ENCODE results near the gene TMEM184A.

Gene TMEM184A

GRCh38 chr7:1550846-1551155, 5.2 kb downstream of the TMEM184A start:
- DNase-seq (ENCODE audit: low read depth in 3 of 3): no peak

GRCh38 chr7:1550005-1550845, 5.8 kb downstream of the TMEM184A start:
- no peak for DNase-seq (ENCODE audit: low read depth in 3 of 3)

- no peak for DNase-seq (ENCODE audit: low read depth in 3 of 3)
Observed at GRCh38 chr7:1549357-1550004, 6.5 kb downstream of the TMEM184A start.

GRCh38 chr7:1548944-1549343, 7.1 kb downstream of the TMEM184A start:
- DNase-seq (ENCODE audit: low read depth in 3 of 3): no peak

GRCh38 chr7:1548438-1548831, 7.6 kb downstream of the TMEM184A start:
- no peak for DNase-seq (ENCODE audit: low read depth in 3 of 3)

- DNase-seq (ENCODE audit: low read depth in 3 of 3): no peak
Observed at GRCh38 chr7:1547777-1548437, 8.1 kb downstream of the TMEM184A start.

GRCh38 chr7:1546909-1547776, 8.9 kb downstream of the TMEM184A start:
- DNase-seq (ENCODE audit: low read depth in 3 of 3): no peak

- no peak for DNase-seq (ENCODE audit: low read depth in 3 of 3)
Observed at GRCh38 chr7:1546274-1546908, 9.6 kb downstream of the TMEM184A start.

- no peak for DNase-seq (ENCODE audit: low read depth in 3 of 3)
Observed at GRCh38 chr7:1545417-1546246, 10.4 kb downstream of the TMEM184A start.

- DNase-seq (ENCODE audit: low read depth in 3 of 3): no peak
Observed at GRCh38 chr7:1544896-1545416, 11.0 kb downstream of the TMEM184A start.

GRCh38 chr7:1544178-1544895, 11.7 kb downstream of the TMEM184A start:
- DNase-seq (ENCODE audit: low read depth in 3 of 3): no peak

- no peak for DNase-seq (ENCODE audit: low read depth in 3 of 3)
Observed at GRCh38 chr7:1543826-1544177, 12.2 kb downstream of the TMEM184A start.

- no peak for DNase-seq (ENCODE audit: low read depth in 3 of 3)
Observed at GRCh38 chr7:1542841-1543747, 12.9 kb downstream of the TMEM184A start.

GRCh38 chr7:1542329-1542728, 13.7 kb downstream of the TMEM184A start:
- DNase-seq (ENCODE audit: low read depth in 3 of 3): no peak

- no peak for DNase-seq (ENCODE audit: low read depth in 3 of 3)
Observed at GRCh38 chr7:1541431-1542162, 14.4 kb downstream of the TMEM184A start.

GRCh38 chr7:1540776-1541271, 15.2 kb downstream of the TMEM184A start:
- DNase-seq (ENCODE audit: low read depth in 3 of 3): no peak

GRCh38 chr7:1539882-1540775, 15.9 kb downstream of the TMEM184A start:
- DNase-seq (ENCODE audit: low read depth in 3 of 3): no peak
